Dendritic cell treated with granulocyte-macrophage colony-stimulating factor and Interleukin-4, amounts not matched to agents 40 ng/mL and 50 ng/mL, for 4 days (primary cell): Measurements from ENCODE around the gene EHBP1L1.
A peak's percentile ranks its signal among the peaks of the same experiment; 100 is the strongest.

Source experiments
- H3K27ac Mint-ChIP-seq: one replicate; pipeline ENCODE4 v1.8.0; 2022; ENCODE audit warnings: mild to moderate bottlenecking, mixed read lengths
- H3K27me3 Mint-ChIP-seq: one replicate; pipeline ENCODE4 v1.8.0; 2022; ENCODE audit warnings: mild to moderate bottlenecking, mixed read lengths
- H3K36me3 Mint-ChIP-seq: one replicate; pipeline ENCODE4 v1.8.0; 2022; ENCODE audit warnings: low read depth, mixed read lengths
- H3K4me1 Mint-ChIP-seq: one replicate; pipeline ENCODE4 v1.8.0; 2022; ENCODE audit warnings: low read depth, mixed read lengths
- H3K4me3 Mint-ChIP-seq: one replicate; pipeline ENCODE4 v1.8.0; 2022; ENCODE audit warnings: mild to moderate bottlenecking, moderate library complexity, mixed read lengths
- H3K9me3 Mint-ChIP-seq: one replicate; pipeline ENCODE4 v1.8.0; 2022; ENCODE audit warnings: mixed read lengths
- intact Hi-C: fragments of 100-400 bp; cut with micrococcal nuclease; formaldehyde crosslinking; loops from one replicate; pipeline ENCODE4 v1.15.0; 2022

EHBP1L1 gene

GRCh38 chr11:65575568-65576231 lies at the start of gene EHBP1L1:
Gene EHBP1L1 (plus strand): TSS chr11:65576053. CDS start chr11:65576303, 250 bp downstream.
- H3K27ac Mint-ChIP-seq: peak within 1 kb of the TSS; percentile 90

DNA sequence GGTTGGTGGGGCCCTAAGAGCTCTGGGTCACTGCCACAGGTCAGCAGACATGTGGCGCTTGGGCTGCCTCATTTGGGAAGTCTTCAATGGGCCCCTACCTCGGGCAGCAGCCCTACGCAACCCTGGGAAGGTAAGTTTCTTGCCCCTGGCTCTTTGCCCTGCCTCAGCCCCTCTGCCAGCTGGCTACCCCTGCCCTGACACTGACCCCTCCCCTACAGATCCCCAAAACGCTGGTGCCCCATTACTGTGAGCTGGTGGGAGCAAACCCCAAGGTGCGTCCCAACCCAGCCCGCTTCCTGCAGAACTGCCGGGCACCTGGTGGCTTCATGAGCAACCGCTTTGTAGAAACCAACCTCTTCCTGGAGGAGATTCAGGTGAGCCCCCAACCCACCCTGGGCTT lies 49.1 kb upstream of the EHBP1L1 start:
- no peak overlapping the region for H3K27ac Mint-ChIP-seq
- intact Hi-C loops: no loop called here
- H3K4me3 Mint-ChIP-seq: no peak overlapping the region
- peaks cover 67% of the 10 kb centered on the region for H3K36me3 Mint-ChIP-seq
- H3K4me1 Mint-ChIP-seq: peaks cover 49% of the 10 kb centered on the region
- no peaks in the 10 kb centered on the region for H3K27me3 Mint-ChIP-seq
- no peaks in the 10 kb centered on the region for H3K9me3 Mint-ChIP-seq

More at GRCh38 chr11:65575568-65576231, at the start of gene EHBP1L1:
- Mint-ChIP-seq H3K36me3 (peaks cover 87% of the 10 kb centered on the region), H3K4me1 (peaks cover 70% of the 10 kb centered on the region), H3K27me3 (no peaks in the 10 kb centered on the region), H3K9me3 (no peaks in the 10 kb centered on the region), H3K4me3 (peak within 1 kb of the TSS; percentile 92)
- intact Hi-C loops: no loop called here

DNA sequence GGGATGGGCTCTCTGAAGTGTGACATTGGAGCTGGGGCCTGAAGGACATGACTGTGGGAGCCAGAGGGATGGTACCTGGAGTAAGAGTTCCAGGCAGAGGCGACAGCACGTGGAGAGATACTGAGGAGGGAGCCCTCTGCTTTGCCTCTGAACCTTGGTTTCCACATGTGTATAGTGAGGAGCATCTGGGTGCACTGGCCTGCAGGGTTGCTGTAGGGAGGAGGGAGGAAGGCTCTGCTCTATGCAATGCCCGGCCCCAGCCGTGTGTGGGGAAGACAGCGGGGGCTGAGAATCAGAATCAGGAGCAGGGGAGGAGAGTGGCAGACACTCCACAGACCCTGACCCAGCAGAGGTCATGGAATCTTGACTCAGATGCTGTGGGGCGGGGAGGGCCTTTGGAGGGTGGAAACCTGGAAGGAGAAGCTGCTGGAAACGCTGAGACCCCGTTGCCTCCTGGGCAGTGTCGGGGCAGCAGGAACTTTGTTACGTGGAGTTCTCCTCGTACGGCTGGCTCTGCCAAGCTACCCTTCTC lies 47.0 kb upstream of the EHBP1L1 start:
- Mint-ChIP-seq H3K27me3 (no peaks in the 10 kb centered on the region), H3K4me3 (no peak overlapping the region), H3K4me1 (peaks cover 28% of the 10 kb centered on the region), H3K9me3 (no peaks in the 10 kb centered on the region), H3K36me3 (peaks cover 88% of the 10 kb centered on the region), H3K27ac (no peak overlapping the region)
- intact Hi-C loops: no loop called here

DNA sequence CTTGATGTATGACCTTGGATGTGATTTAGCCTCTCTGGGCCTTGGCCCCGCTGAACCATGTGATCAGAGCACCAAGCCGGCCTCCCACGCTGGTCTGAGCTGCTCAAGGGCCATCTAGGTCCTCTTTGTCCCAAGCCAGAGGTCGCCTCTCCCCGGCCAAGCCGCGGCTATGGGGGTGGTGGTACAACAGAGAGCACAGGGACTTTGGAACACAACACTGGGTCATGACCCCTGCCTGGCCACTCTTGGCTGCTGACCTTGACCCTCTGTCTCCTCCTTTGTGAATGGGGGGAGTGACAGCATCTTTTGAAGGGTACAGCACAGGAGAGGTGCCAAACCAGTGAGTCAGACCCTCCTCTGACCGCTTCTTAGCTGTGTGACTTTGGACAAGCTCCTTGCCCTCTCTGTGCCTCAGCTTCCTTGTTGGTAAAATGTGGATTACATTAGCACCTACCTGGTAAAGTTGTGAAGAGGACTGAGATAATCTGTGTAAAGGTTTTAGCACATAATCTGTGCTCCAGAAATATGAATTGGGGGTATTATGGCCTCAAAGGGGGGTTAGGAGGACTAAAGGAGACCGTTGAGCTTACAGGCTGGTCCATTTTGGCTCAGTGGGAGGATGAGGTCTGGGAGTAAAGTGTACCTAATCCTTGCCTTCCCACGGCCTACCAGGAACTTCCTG lies 46.2 kb upstream of the EHBP1L1 start:
- intact Hi-C loops: no loop called here
- Mint-ChIP-seq H3K4me1 (peaks cover 20% of the 10 kb centered on the region), H3K27ac (no peak overlapping the region), H3K36me3 (peaks cover 96% of the 10 kb centered on the region), H3K27me3 (no peaks in the 10 kb centered on the region), H3K9me3 (no peaks in the 10 kb centered on the region), H3K4me3 (no peak overlapping the region)

- Mint-ChIP-seq H3K4me1 (peaks cover 19% of the 10 kb centered on the region), H3K27ac (no peak overlapping the region), H3K4me3 (no peak overlapping the region), H3K27me3 (no peaks in the 10 kb centered on the region), H3K9me3 (no peaks in the 10 kb centered on the region), H3K36me3 (peaks cover 100% of the 10 kb centered on the region)
- intact Hi-C loops: no loop called here
These were observed 45.7 kb upstream of the EHBP1L1 start for GRCh38 chr11:65530157-65530496.

DNA sequence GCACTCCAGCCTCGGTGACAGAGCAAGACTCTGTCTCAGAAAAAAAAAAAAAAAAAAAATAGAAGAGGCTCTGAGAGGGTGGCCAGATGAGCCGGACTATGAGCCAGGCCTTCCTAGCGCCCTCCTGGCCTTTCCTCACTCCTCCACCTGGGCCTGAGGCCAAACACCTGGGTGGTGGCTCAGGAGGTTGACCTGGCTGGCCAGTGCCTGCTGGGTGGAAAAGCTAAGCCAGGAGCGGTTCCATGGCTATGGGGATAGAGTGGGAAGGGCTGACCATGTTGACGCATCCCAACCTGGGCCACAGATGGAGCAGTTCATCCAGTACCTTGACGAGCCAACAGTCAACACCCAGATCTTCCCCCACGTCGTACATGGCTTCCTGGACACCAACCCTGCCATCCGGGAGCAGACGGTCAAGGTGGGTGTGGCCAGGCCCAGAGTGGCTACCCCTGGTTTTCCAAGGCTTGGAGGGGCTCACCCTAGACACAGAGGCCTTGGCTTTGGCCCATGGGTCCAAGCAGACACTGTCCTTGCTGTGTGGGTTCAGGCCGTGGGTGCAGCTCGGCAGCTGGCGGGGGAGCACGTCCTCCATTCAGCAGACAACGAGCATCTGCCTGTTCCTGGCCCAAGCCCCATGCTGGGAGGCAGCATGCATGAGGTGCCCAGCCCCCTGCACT lies 43.3 kb upstream of the EHBP1L1 start:
- Mint-ChIP-seq H3K36me3 (peaks cover 100% of the 10 kb centered on the region), H3K9me3 (no peaks in the 10 kb centered on the region), H3K4me3 (no peak overlapping the region), H3K4me1 (peaks cover 14% of the 10 kb centered on the region), H3K27me3 (no peaks in the 10 kb centered on the region), H3K27ac (no peak overlapping the region)
- intact Hi-C loops: no loop called here

- H3K27me3 Mint-ChIP-seq: no peaks in the 10 kb centered on the region
- H3K4me1 Mint-ChIP-seq: peaks cover 24% of the 10 kb centered on the region
- intact Hi-C loops: no loop called here
- H3K4me3 Mint-ChIP-seq: no peak overlapping the region
- H3K27ac Mint-ChIP-seq: no peak overlapping the region
- H3K9me3 Mint-ChIP-seq: no peaks in the 10 kb centered on the region
- H3K36me3 Mint-ChIP-seq: peaks cover 93% of the 10 kb centered on the region
These were observed 40.8 kb upstream of the EHBP1L1 start for GRCh38 chr11:65535102-65535501.

- Mint-ChIP-seq H3K4me1 (peaks cover 31% of the 10 kb centered on the region), H3K27ac (no peak overlapping the region), H3K4me3 (no peak overlapping the region), H3K9me3 (no peaks in the 10 kb centered on the region), H3K27me3 (no peaks in the 10 kb centered on the region), H3K36me3 (peaks cover 78% of the 10 kb centered on the region)
- intact Hi-C loops: no loop called here
These were observed 39.2 kb upstream of the EHBP1L1 start for GRCh38 chr11:65536412-65537295.

- Mint-ChIP-seq H3K4me3 (no peak overlapping the region), H3K9me3 (no peaks in the 10 kb centered on the region), H3K4me1 (peaks cover 37% of the 10 kb centered on the region), H3K27ac (no peak overlapping the region), H3K36me3 (peaks cover 72% of the 10 kb centered on the region), H3K27me3 (no peaks in the 10 kb centered on the region)
- intact Hi-C loops: no loop called here
These were observed 38.6 kb upstream of the EHBP1L1 start for GRCh38 chr11:65537296-65537597.

GRCh38 chr11:65537620-65538231 lies 38.1 kb upstream of the EHBP1L1 start:
- peaks cover 41% of the 10 kb centered on the region for H3K4me1 Mint-ChIP-seq
- no peaks in the 10 kb centered on the region for H3K9me3 Mint-ChIP-seq
- H3K27ac Mint-ChIP-seq: no peak overlapping the region
- no peak overlapping the region for H3K4me3 Mint-ChIP-seq
- no peaks in the 10 kb centered on the region for H3K27me3 Mint-ChIP-seq
- intact Hi-C loops: no loop called here
- H3K36me3 Mint-ChIP-seq: peaks cover 67% of the 10 kb centered on the region

GRCh38 chr11:65538232-65538914 lies 37.5 kb upstream of the EHBP1L1 start:
- Mint-ChIP-seq H3K4me1 (peaks cover 44% of the 10 kb centered on the region), H3K27ac (no peak overlapping the region), H3K36me3 (peaks cover 61% of the 10 kb centered on the region), H3K4me3 (peak overlapping the region; percentile 9), H3K27me3 (no peaks in the 10 kb centered on the region), H3K9me3 (no peaks in the 10 kb centered on the region)
- intact Hi-C loops: no loop called here

- Mint-ChIP-seq H3K9me3 (no peaks in the 10 kb centered on the region), H3K36me3 (peaks cover 53% of the 10 kb centered on the region), H3K4me3 (peak overlapping the region; percentile 75), H3K4me1 (peaks cover 48% of the 10 kb centered on the region), H3K27me3 (no peaks in the 10 kb centered on the region), H3K27ac (peak overlapping the region; percentile 89)
- intact Hi-C loops: no loop called here
These were observed 36.7 kb upstream of the EHBP1L1 start for GRCh38 chr11:65538915-65539743.
